WERI-Rb-1 (cell line): ENCODE results near the gene MGST2.

Experiments
- DNase-seq: peaks from one replicate; pipeline ENCODE4 v3.0.0-alpha.2; 2020
- H3K27ac ChIP-seq: fragments of 250-450 bp; sonication (Bioruptor Pico); 2 replicates; pipeline ENCODE4 v1.5.1; 2020; ENCODE audit warnings: mild to moderate bottlenecking, moderate library complexity
- H3K27me3 ChIP-seq: fragments of 250-450 bp; sonication (Bioruptor Pico); 2 replicates; pipeline ENCODE4 v1.5.1; 2021; ENCODE audit warnings: mild to moderate bottlenecking, low read depth, moderate library complexity; ENCODE audit not compliant: insufficient read depth, severe bottlenecking
- H3K36me3 ChIP-seq: fragments of 250-450 bp; sonication (Bioruptor Pico); 2 replicates; pipeline ENCODE4 v1.5.1; 2020; ENCODE audit warnings: mild to moderate bottlenecking, moderate library complexity
- H3K4me3 ChIP-seq: 2 replicates; pipeline ENCODE4 v1.5.1; 2011; ENCODE audit warnings: low read depth, mild to moderate bottlenecking, control low read depth, low read length
- H3K9me3 ChIP-seq: fragments of 250-450 bp; sonication (Bioruptor Pico); 2 replicates; pipeline ENCODE4 v1.5.1; 2021; ENCODE audit warnings: mild to moderate bottlenecking, moderate library complexity; ENCODE audit not compliant: severe bottlenecking
- CTCF ChIP-seq: IDR thresholded peaks from 2 replicates; pipeline ENCODE4 v1.5.1; 2011; ENCODE audit warnings: low read depth, mild to moderate bottlenecking, control low read depth, inconsistent platforms, low read length

Gene MGST2

GRCh38 chr4:139676365-139676764 is 10.7 kb downstream of the MGST2 start:
- H3K27me3 ChIP-seq, result no peaks in the 10 kb centered on the region
- peaks cover 14% of the 10 kb centered on the region for H3K36me3 ChIP-seq
- no peak for TF ChIP-seq CTCF
- H3K4me3 ChIP-seq, result no peak overlapping the region
- no peaks in the 10 kb centered on the region for H3K9me3 ChIP-seq
- no peak for DNase-seq
- no peak overlapping the region for H3K27ac ChIP-seq

GRCh38 chr4:139676913-139677585 is 11.4 kb downstream of the MGST2 start:
- TF ChIP-seq CTCF, result no peak
- no peak overlapping the region for H3K27ac ChIP-seq
- H3K36me3 ChIP-seq, result peaks cover 14% of the 10 kb centered on the region

GRCh38 chr4:139682309-139682708 is 16.7 kb downstream of the MGST2 start:
- no peak for DNase-seq
- no peak for TF ChIP-seq CTCF
- H3K27ac ChIP-seq, result no peak overlapping the region

More at GRCh38 chr4:139676913-139677585, 11.4 kb downstream of the MGST2 start:
- Histone ChIP-seq H3K4me3 (no peak overlapping the region), H3K9me3 (no peaks in the 10 kb centered on the region), H3K27me3 (no peaks in the 10 kb centered on the region)
- DNase-seq, result no peak

GRCh38 chr4:139682741-139683151 is 17.1 kb downstream of the MGST2 start:
- H3K27ac ChIP-seq, result no peak overlapping the region
- no peaks in the 10 kb centered on the region for H3K9me3 ChIP-seq
- peaks cover 23% of the 10 kb centered on the region for H3K36me3 ChIP-seq
- DNase-seq, result no peak
- no peaks in the 10 kb centered on the region for H3K27me3 ChIP-seq
- TF ChIP-seq CTCF, result no peak
- H3K4me3 ChIP-seq, result no peak overlapping the region

More at GRCh38 chr4:139682309-139682708, 16.7 kb downstream of the MGST2 start:
- H3K27me3 ChIP-seq, result no peaks in the 10 kb centered on the region
- H3K4me3 ChIP-seq, result no peak overlapping the region
- H3K9me3 ChIP-seq, result no peaks in the 10 kb centered on the region
- H3K36me3 ChIP-seq, result peaks cover 23% of the 10 kb centered on the region

- DNase-seq, result no peak
- Histone ChIP-seq H3K27ac (no peak overlapping the region), H3K9me3 (no peaks in the 10 kb centered on the region), H3K4me3 (no peak overlapping the region), H3K36me3 (peaks cover 13% of the 10 kb centered on the region), H3K27me3 (no peaks in the 10 kb centered on the region)
- TF ChIP-seq CTCF, result no peak
Measured at GRCh38 chr4:139684351-139684750, 18.7 kb downstream of the MGST2 start.

- no peaks in the 10 kb centered on the region for H3K27me3 ChIP-seq
- no peaks in the 10 kb centered on the region for H3K9me3 ChIP-seq
- peaks cover 9% of the 10 kb centered on the region for H3K36me3 ChIP-seq
- no peak overlapping the region for H3K4me3 ChIP-seq
- H3K27ac ChIP-seq, result no peak overlapping the region
- DNase-seq, result no peak
- TF ChIP-seq CTCF, result no peak
Measured at GRCh38 chr4:139685180-139685579, 19.6 kb downstream of the MGST2 start.
